GM12892 (cell line): ENCODE measurements around the gene EFNA3.

Experiments used
- POLR2A ChIP-seq: IDR thresholded peaks from 2 replicates; pipeline ENCODE4 v1.6.1; 2011; ENCODE audit warnings: low read depth, low read length, control low read depth
- POLR2AphosphoS5 ChIP-seq: IDR thresholded peaks from 2 replicates; pipeline ENCODE4 v1.6.1; 2011; ENCODE audit warnings: low read depth, low read length, control low read depth

DNA sequence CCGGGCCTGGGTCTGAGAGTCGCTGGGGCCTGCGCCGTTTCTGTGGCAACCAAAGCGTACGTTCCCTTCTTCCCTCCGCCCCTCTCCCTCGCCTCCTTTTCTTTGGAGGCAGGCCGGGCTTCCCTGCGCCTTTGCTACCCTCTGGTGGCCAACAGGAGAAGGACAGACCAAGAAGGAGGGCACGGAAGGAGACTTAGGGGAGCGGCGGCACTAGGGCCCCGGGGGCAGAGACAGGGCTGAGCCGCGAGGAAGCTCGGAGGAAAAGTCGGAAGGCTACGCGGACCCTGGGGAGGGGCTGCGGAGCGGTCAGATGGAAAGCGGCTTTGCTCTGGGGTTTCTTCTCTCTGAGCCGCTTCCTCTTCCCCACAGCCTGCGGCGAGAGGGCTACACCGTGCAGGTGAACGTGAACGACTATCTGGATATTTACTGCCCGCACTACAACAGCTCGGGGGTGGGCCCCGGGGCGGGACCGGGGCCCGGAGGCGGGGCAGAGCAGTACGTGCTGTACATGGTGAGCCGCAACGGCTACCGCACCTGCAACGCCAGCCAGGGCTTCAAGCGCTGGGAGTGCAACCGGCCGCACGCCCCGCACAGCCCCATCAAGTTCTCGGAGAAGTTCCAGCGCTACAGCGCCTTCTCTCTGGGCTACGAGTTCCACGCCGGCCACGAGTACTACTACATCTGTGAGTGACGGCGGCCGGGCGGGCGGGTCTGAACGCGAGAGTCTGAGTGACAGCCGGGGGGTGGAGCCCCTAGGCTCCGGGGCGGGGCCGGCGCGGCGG is 6.3 kb downstream of the EFNA3 start:
- TF ChIP-seq POLR2A (no peak), POLR2AphosphoS5 (no peak)
